SU-DHL-6 (cell line): ENCODE results near the gene WDR35.

Experiments used
- H2AFZ ChIP-seq: fragments of 200-600 bp; sonication (generic); 2 replicates; pipeline ENCODE4 v1.6.1; 2014; ENCODE audit warnings: low read depth, mild to moderate bottlenecking, moderate library complexity, mixed read lengths, antibody characterized with exemption, low read length; ENCODE audit not compliant: severe bottlenecking
- H3F3A ChIP-seq: fragments of 200-600 bp; shearing (Covaris generic); 2 replicates; pipeline ENCODE4 v1.6.0; 2016; ENCODE audit warnings: antibody characterized with exemption, mild to moderate bottlenecking; ENCODE audit not compliant: insufficient read depth
- H3K27ac ChIP-seq: fragments of 200-600 bp; sonication (generic); 2 replicates; pipeline ENCODE4 v1.5.1; 2016; ENCODE audit warnings: low read depth, mild to moderate bottlenecking, low read length, moderate library complexity, mixed read lengths
- H3K27me3 ChIP-seq: fragments of 200-600 bp; sonication (generic), shearing (Covaris generic); 2 replicates; pipeline ENCODE4 v1.6.0; 2014; ENCODE audit warnings: mild to moderate bottlenecking, low read length
- H3K36me3 ChIP-seq: fragments of 200-600 bp; sonication (generic); 2 replicates; pipeline ENCODE4 v1.6.1; 2014; ENCODE audit warnings: mild to moderate bottlenecking, low read length, mixed read lengths
- H3K4me2 ChIP-seq: fragments of 300-600, 200-600 bp; shearing (Covaris generic), sonication (generic); 2 replicates; pipeline ENCODE4 v1.6.0; 2014; ENCODE audit warnings: low read length, low read depth, mild to moderate bottlenecking; ENCODE audit not compliant: poor library complexity, severe bottlenecking
- H3K4me3 ChIP-seq: fragments of 200-600 bp; sonication (generic); 2 replicates; pipeline ENCODE4 v1.5.1; 2014; ENCODE audit warnings: antibody characterized with exemption, low read length, mild to moderate bottlenecking, mixed read lengths; ENCODE audit not compliant: insufficient read depth, poor library complexity, severe bottlenecking
- H3K79me2 ChIP-seq: fragments of 200-600 bp; sonication (generic); 2 replicates; pipeline ENCODE4 v1.6.1; 2014; ENCODE audit warnings: mild to moderate bottlenecking, low read length, moderate library complexity; ENCODE audit not compliant: insufficient read depth
- H3K9ac ChIP-seq: fragments of 200-600 bp; sonication (generic); 2 replicates; pipeline ENCODE4 v1.7.0; 2014; ENCODE audit warnings: mild to moderate bottlenecking, low read length
- H3K9me2 ChIP-seq: fragments of 200-600 bp; sonication (generic); replicated peaks from 2 replicates; pipeline ENCODE4 v1.6.1; 2014; ENCODE audit warnings: low read length; ENCODE audit not compliant: insufficient read depth
- H3K9me3 ChIP-seq: fragments of 200-600 bp; sonication (generic); 2 replicates; pipeline ENCODE4 v1.6.1; 2014; ENCODE audit warnings: low read length, mixed read lengths; ENCODE audit not compliant: insufficient read depth
- H4K20me1 ChIP-seq: fragments of 200-600 bp; sonication (generic); 2 replicates; pipeline ENCODE4 v1.6.1; 2014; ENCODE audit warnings: low read depth, mild to moderate bottlenecking, antibody characterized with exemption, low read length, moderate library complexity, mixed read lengths
- EZH2phosphoT487 ChIP-seq: fragments of 200-600 bp; sonication (generic), shearing (Covaris generic); conservative IDR thresholded peaks from 2 replicates; pipeline ENCODE4 v1.6.1; 2018; ENCODE audit warnings: mild to moderate bottlenecking, antibody characterized with exemption, low read length, moderate library complexity, mixed read lengths
- TF ChIP-seq, protein P1 (sequence below): fragments of 200-600 bp; sonication (generic); IDR thresholded peaks from one replicate; pipeline ENCODE4 v1.5.1; 2017; ENCODE audit warnings: antibody characterized with exemption, mild to moderate bottlenecking, low read length, moderate library complexity; ENCODE audit not compliant: insufficient read depth, poor library complexity, severe bottlenecking

The WDR35 gene

GRCh38 chr2:19949071-19949470 is 40.8 kb downstream of the WDR35 start:
- Histone ChIP-seq H3F3A (no peaks in the 10 kb centered on the region), H3K4me2 (no peak overlapping the region), H3K9ac (no peak overlapping the region), H3K4me3 (no peak overlapping the region), H3K36me3 (no peaks in the 10 kb centered on the region), H3K27me3 (no peaks in the 10 kb centered on the region), H2AFZ (no peak overlapping the region), H4K20me1 (no peaks in the 10 kb centered on the region), H3K27ac (no peak overlapping the region), H3K79me2 (no peaks in the 10 kb centered on the region), H3K9me3 (no peaks in the 10 kb centered on the region), H3K9me2 (no peaks in the 10 kb centered on the region)
- no peak for TF ChIP-seq EZH2phosphoT487
- TF ChIP-seq, protein P1, sequence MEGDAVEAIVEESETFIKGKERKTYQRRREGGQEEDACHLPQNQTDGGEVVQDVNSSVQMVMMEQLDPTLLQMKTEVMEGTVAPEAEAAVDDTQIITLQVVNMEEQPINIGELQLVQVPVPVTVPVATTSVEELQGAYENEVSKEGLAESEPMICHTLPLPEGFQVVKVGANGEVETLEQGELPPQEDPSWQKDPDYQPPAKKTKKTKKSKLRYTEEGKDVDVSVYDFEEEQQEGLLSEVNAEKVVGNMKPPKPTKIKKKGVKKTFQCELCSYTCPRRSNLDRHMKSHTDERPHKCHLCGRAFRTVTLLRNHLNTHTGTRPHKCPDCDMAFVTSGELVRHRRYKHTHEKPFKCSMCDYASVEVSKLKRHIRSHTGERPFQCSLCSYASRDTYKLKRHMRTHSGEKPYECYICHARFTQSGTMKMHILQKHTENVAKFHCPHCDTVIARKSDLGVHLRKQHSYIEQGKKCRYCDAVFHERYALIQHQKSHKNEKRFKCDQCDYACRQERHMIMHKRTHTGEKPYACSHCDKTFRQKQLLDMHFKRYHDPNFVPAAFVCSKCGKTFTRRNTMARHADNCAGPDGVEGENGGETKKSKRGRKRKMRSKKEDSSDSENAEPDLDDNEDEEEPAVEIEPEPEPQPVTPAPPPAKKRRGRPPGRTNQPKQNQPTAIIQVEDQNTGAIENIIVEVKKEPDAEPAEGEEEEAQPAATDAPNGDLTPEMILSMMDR = no peak

- no peak overlapping the region for H3K9ac ChIP-seq
- no peak overlapping the region for H3K4me3 ChIP-seq
- H3K4me2 ChIP-seq = no peak overlapping the region
- H3K36me3 ChIP-seq = no peaks in the 10 kb centered on the region
- TF ChIP-seq, protein P1 = no peak
- H3K9me2 ChIP-seq = no peaks in the 10 kb centered on the region
- no peaks in the 10 kb centered on the region for H3F3A ChIP-seq
- H4K20me1 ChIP-seq = no peaks in the 10 kb centered on the region
- H3K27ac ChIP-seq = no peak overlapping the region
- H3K9me3 ChIP-seq = no peaks in the 10 kb centered on the region
- H3K27me3 ChIP-seq = no peaks in the 10 kb centered on the region
- H2AFZ ChIP-seq = no peak overlapping the region
- H3K79me2 ChIP-seq = no peaks in the 10 kb centered on the region
These were observed 42.5 kb downstream of the WDR35 start for GRCh38 chr2:19947184-19947940.

GRCh38 chr2:19944205-19944845 is 45.6 kb downstream of the WDR35 start:
- H3K9me3 ChIP-seq = no peaks in the 10 kb centered on the region
- TF ChIP-seq, protein P1 = no peak
- no peak for TF ChIP-seq EZH2phosphoT487
- H3K4me3 ChIP-seq = no peak overlapping the region
- H3K9ac ChIP-seq = no peak overlapping the region
- H3K9me2 ChIP-seq = no peaks in the 10 kb centered on the region
- no peak overlapping the region for H2AFZ ChIP-seq
- H3F3A ChIP-seq = no peaks in the 10 kb centered on the region
- no peak overlapping the region for H3K4me2 ChIP-seq
- no peaks in the 10 kb centered on the region for H3K27me3 ChIP-seq
- H4K20me1 ChIP-seq = no peaks in the 10 kb centered on the region
- H3K36me3 ChIP-seq = no peaks in the 10 kb centered on the region
- no peak overlapping the region for H3K27ac ChIP-seq
- no peaks in the 10 kb centered on the region for H3K79me2 ChIP-seq
